Keratinocyte (primary cell): Measurements from ENCODE around the gene BEX4. TPM values are rescaled to one million over a fixed set of nuclear protein-coding genes. Genes with fewer than 3 reads are reported as not detected.
A peak's percentile ranks its signal among the peaks of the same experiment; 100 is the strongest.

Experiments
- DNase-seq: peaks from one replicate; pipeline ENCODE4 v3.0.0-alpha.2; 2011; ENCODE audit warnings: low read depth, missing footprints, low spot score
- FAIRE-seq: peaks from 2 replicates; lab custom pipeline; 2011; peaks lifted over from hg19 to GRCh38; lab: Jason Lieb, UNC
- H2AFZ ChIP-seq: 2 replicates; pipeline ENCODE4 v1.6.0; 2012; ENCODE audit warnings: low read length, control low read depth, inconsistent platforms; ENCODE audit not compliant: control insufficient read depth
- H3K27ac ChIP-seq: 2 replicates; pipeline ENCODE4 v1.5.1; 2011; ENCODE audit warnings: low read length; ENCODE audit not compliant: control insufficient read depth, insufficient read depth
- H3K27me3 ChIP-seq: 3 replicates; pipeline ENCODE4 v1.6.0; 2011; ENCODE audit warnings: low read length; ENCODE audit not compliant: control insufficient read depth, insufficient read depth; ENCODE audit errors: extremely low read depth
- H3K36me3 ChIP-seq, 2 experiments: 2 replicates in 1 of 2; 3 replicates in 1 of 2; pipeline ENCODE4 v1.5.1; 2011; ENCODE audit warnings: low read length in 2 of 2, mild to moderate bottlenecking in 1 of 2; ENCODE audit not compliant: control insufficient read depth in 2 of 2, insufficient read depth in 2 of 2; ENCODE audit errors: extremely low read depth in 1 of 2
- H3K4me1 ChIP-seq: 3 replicates; pipeline ENCODE4 v1.5.1; 2011; ENCODE audit warnings: low read length; ENCODE audit not compliant: control insufficient read depth, insufficient read depth; ENCODE audit errors: extremely low read depth
- H3K4me2 ChIP-seq: 3 replicates; pipeline ENCODE4 v1.6.0; 2011; ENCODE audit warnings: low read depth, low read length; ENCODE audit not compliant: control insufficient read depth, insufficient read depth; ENCODE audit errors: extremely low read depth
- H3K4me3 ChIP-seq, 3 experiments: fragments of 200-600 bp in 1 of 3; sonication (generic) in 1 of 3; 2 replicates in 2 of 3; 3 replicates in 1 of 3; pipeline ENCODE4 v1.5.1; 2011 to 2016; ENCODE audit warnings: low read length in 3 of 3, mild to moderate bottlenecking in 3 of 3, control low read depth in 2 of 3, inconsistent platforms in 1 of 3, low read depth in 1 of 3, mixed read lengths in 1 of 3, mixed run types in 1 of 3, moderate library complexity in 1 of 3; ENCODE audit not compliant: control insufficient read depth in 2 of 3, insufficient read depth in 2 of 3; ENCODE audit errors: extremely low read depth in 1 of 3
- H3K79me2 ChIP-seq: 2 replicates; pipeline ENCODE4 v1.6.0; 2012; ENCODE audit warnings: low read length; ENCODE audit not compliant: control insufficient read depth, insufficient read depth
- H3K9ac ChIP-seq: 3 replicates; pipeline ENCODE4 v1.6.0; 2011; ENCODE audit warnings: low read length; ENCODE audit not compliant: control insufficient read depth, insufficient read depth; ENCODE audit errors: extremely low read depth
- H3K9me1 ChIP-seq: 3 replicates; pipeline ENCODE4 v1.6.0; 2011; ENCODE audit warnings: low read length; ENCODE audit not compliant: control insufficient read depth, insufficient read depth; ENCODE audit errors: extremely low read depth
- H3K9me3 ChIP-seq: 2 replicates; pipeline ENCODE4 v1.5.1; 2012; ENCODE audit warnings: low read depth, low read length; ENCODE audit not compliant: control insufficient read depth
- H4K20me1 ChIP-seq: 3 replicates; pipeline ENCODE4 v1.6.0; 2011; ENCODE audit warnings: low read length; ENCODE audit not compliant: control insufficient read depth, insufficient read depth; ENCODE audit errors: extremely low read depth
- CTCF ChIP-seq, 3 experiments: IDR thresholded peaks in 1 of 3; conservative IDR thresholded peaks in 1 of 3; optimal IDR thresholded peaks in 1 of 3; 2 replicates in 2 of 3; 3 replicates in 1 of 3; pipeline versions ENCODE3 to v1.5.1; 2011; ENCODE audit warnings: low read length in 3 of 3, mild to moderate bottlenecking in 3 of 3, moderate library complexity in 2 of 3, control low read depth in 1 of 3, inconsistent platforms in 1 of 3; ENCODE audit not compliant: insufficient read depth in 2 of 3; ENCODE audit errors: extremely low read depth in 1 of 3
- EZH2 ChIP-seq: IDR thresholded peaks from one replicate; pipeline ENCODE4 v1.6.1; 2012; ENCODE audit warnings: inconsistent platforms, mild to moderate bottlenecking, low read length, moderate library complexity
- dilution Hi-C: fragments of 300-500 bp; cut with MboI; formaldehyde crosslinking; loops from one replicate; pipeline ENCODE4 v1.7.0; 2020; ENCODE audit warnings: low sequenced_read_pairs; ENCODE audit not compliant: extremely low pct_ligation_motif_present
- polyA plus RNA-seq, 5 experiments: library from polyadenylated mRNA; depleted of rRNA in 3 of 5; stranded (reverse) in 3 of 5; stranded (forward) in 1 of 5; unstranded in 1 of 5; fragments of >200 nt; gene quantifications; 1 replicate in 1 of 5; 2 replicates in 3 of 5; 3 replicates in 1 of 5; pipeline versions ENCODE4 v1.2.1 to v1.2.3, GENCODE V29; 2011 to 2012; ENCODE audit warnings: missing spikeins in 2 of 5, low read depth in 1 of 5, low replicate concordance in 1 of 5

Gene BEX4
- polyA plus RNA-seq, 1 donor (not counting 4 experiments of a cell fraction or from before 2014, with no cell fraction given): 20.0 TPM

GRCh38 chrX:103254921-103255493 lies 40.1 kb downstream of the BEX4 start, which contains the start of gene TCEAL8:
Gene TCEAL8 (minus strand): TSS chrX:103255155. CDS start chrX:103253979, 1,176 bp downstream.
- H3K9me3 ChIP-seq: no peaks in the 10 kb centered on the region
- H3K9ac ChIP-seq: peak within 1 kb of the TSS; percentile 78
- DNase-seq: no peak
- H3K4me2 ChIP-seq: peak within 1 kb of the TSS; percentile 74
- peak within 1 kb of the TSS; percentile 35 for H2AFZ ChIP-seq
- H3K79me2 ChIP-seq: peaks cover 2% of the 10 kb centered on the region
- peak within 1 kb of the TSS; percentile 47 to 82 (median 78) for H3K4me3 ChIP-seq
- peak within 1 kb of the TSS; percentile 80 for H3K27ac ChIP-seq
- TF ChIP-seq EZH2 (no peak), CTCF (optimal IDR thresholded peaks at IDR 0.05 in 1 of 3, IDR thresholded peaks at IDR 0.05 in 1 of 3, conservative IDR thresholded peaks at IDR 0.05 in 1 of 3; ENCODE audit: extremely low read depth in 1 of 3, insufficient read depth in 2 of 3, low read length in 3 of 3) (no peak)
- no peaks in the 10 kb centered on the region for H4K20me1 ChIP-seq
- no peaks in the 10 kb centered on the region for H3K36me3 ChIP-seq
- no peaks in the 10 kb centered on the region for H3K9me1 ChIP-seq
- H3K4me1 ChIP-seq: peaks cover 16% of the 10 kb centered on the region
- H3K27me3 ChIP-seq: peaks cover 5% of the 10 kb centered on the region
- dilution Hi-C loops: no loop called here
- peak; percentile 70 for FAIRE-seq

- no peak overlapping the region for H3K4me3 ChIP-seq
- H4K20me1 ChIP-seq: no peaks in the 10 kb centered on the region
- FAIRE-seq (no peak), DNase-seq (no peak)
- no peaks in the 10 kb centered on the region for H3K9me1 ChIP-seq
- H3K36me3 ChIP-seq: no peaks in the 10 kb centered on the region
- peaks cover 6% of the 10 kb centered on the region for H3K4me1 ChIP-seq
- peaks cover 5% of the 10 kb centered on the region for H3K27me3 ChIP-seq
- no peak overlapping the region for H3K9ac ChIP-seq
- H3K27ac ChIP-seq: no peak overlapping the region
- H3K4me2 ChIP-seq: no peak overlapping the region
- no peak overlapping the region for H2AFZ ChIP-seq
- no peaks in the 10 kb centered on the region for H3K9me3 ChIP-seq
- H3K79me2 ChIP-seq: peaks cover 2% of the 10 kb centered on the region
- dilution Hi-C loops: no loop called here
- TF ChIP-seq CTCF (optimal IDR thresholded peaks at IDR 0.05 in 1 of 3, IDR thresholded peaks at IDR 0.05 in 1 of 3, conservative IDR thresholded peaks at IDR 0.05 in 1 of 3; ENCODE audit: extremely low read depth in 1 of 3, insufficient read depth in 2 of 3, low read length in 3 of 3): no peak
- no peak for TF ChIP-seq EZH2
These were observed 41.7 kb downstream of the BEX4 start for GRCh38 chrX:103256651-103257050.
